ENCODE data around the gene DMD. TPM values are rescaled to one million over a fixed set of nuclear protein-coding genes. Genes with fewer than 3 reads are reported as not detected.

Gene DMD
- total RNA-seq, 2 donors from 2014 or later, result 19.6 to 24.9 TPM

DNA sequence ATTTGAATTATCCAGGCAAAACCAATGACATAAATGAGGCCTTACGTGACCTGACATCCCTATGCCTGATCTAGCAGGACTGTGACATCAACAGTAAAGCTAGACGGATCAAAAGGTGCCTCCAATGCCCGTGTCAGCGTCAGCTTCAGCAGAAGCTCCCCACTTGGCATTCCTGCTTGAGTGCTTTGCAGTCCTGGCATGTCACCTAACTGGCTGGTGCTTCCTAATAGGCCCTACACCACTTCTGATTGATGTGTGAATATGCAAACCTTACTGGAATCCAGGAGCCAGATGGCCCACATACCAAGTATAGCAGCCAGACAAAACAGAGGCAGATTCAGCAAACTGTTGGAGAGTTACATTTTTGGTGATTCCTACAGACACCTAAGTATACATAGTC is 224.2 kb downstream of the DMD start:
- peak; percentile 88 for DNase-seq

DNA sequence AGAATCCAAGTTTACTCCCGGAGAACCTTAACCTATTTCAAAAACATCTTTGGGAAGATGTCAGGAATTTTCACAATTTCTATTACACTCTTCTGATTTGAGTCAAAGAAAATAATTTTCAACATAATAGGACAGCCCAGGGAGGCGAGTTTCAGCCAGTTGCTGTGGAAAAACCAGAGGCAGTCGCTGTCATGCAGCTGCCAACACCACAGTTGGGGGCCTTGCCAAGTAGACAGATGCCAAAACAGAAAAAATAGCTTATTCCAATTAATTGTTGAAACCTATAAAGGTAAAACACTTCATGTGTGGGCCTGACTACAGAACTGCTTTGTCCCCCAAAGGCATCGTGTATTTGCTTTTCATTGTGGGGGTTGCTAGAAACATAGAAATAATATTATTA is 225.8 kb downstream of the DMD start:
- Mint-ChIP-seq H3K27me3 (ENCODE audit: insufficient read depth) (no peaks in the 10 kb centered on the region), H3K27ac (no peak overlapping the region), H3K4me1 (peaks cover 12% of the 10 kb centered on the region), H3K9me3 (no peaks in the 10 kb centered on the region), H3K4me3 (no peak overlapping the region), H3K36me3 (ENCODE audit: low read depth) (no peaks in the 10 kb centered on the region)
- H3K9me3 ChIP-seq (ENCODE audit: control insufficient read depth, low read length), result no peaks in the 10 kb centered on the region
- H3K27me3 ChIP-seq (ENCODE audit: control insufficient read depth, insufficient read depth, low read length, poor library complexity, severe bottlenecking), result no peaks in the 10 kb centered on the region
- no peaks in the 10 kb centered on the region for H3K36me3 ChIP-seq (ENCODE audit: control insufficient read depth, insufficient read depth, low read length)
- TF ChIP-seq, protein P1, sequence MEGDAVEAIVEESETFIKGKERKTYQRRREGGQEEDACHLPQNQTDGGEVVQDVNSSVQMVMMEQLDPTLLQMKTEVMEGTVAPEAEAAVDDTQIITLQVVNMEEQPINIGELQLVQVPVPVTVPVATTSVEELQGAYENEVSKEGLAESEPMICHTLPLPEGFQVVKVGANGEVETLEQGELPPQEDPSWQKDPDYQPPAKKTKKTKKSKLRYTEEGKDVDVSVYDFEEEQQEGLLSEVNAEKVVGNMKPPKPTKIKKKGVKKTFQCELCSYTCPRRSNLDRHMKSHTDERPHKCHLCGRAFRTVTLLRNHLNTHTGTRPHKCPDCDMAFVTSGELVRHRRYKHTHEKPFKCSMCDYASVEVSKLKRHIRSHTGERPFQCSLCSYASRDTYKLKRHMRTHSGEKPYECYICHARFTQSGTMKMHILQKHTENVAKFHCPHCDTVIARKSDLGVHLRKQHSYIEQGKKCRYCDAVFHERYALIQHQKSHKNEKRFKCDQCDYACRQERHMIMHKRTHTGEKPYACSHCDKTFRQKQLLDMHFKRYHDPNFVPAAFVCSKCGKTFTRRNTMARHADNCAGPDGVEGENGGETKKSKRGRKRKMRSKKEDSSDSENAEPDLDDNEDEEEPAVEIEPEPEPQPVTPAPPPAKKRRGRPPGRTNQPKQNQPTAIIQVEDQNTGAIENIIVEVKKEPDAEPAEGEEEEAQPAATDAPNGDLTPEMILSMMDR (conservative IDR thresholded peaks at IDR 0.05), result no peak
- no peak overlapping the region for H3K27ac ChIP-seq (ENCODE audit: low read depth, low read length)
- H3K4me1 ChIP-seq (ENCODE audit: control insufficient read depth, insufficient read depth, low read length), result no peaks in the 10 kb centered on the region
- H3K4me3 ChIP-seq (ENCODE audit: low read length), result no peak overlapping the region
- no peak overlapping the region for H3K9ac ChIP-seq (ENCODE audit: extremely low read depth, low read length, poor library complexity, severe bottlenecking)
- WGBS, 2 experiments (ENCODE audit: insufficient coverage in 1 of 2, insufficient read length in 1 of 2), result 89% methylated on average over 3 of the region's 4 CpGs; no CpG with 5 or more reads in 1 of the 2 experiments
- DNase-seq, result no peak

More for the DNA sequence above, 224.2 kb downstream of the DMD start:
- WGBS, 2 experiments (ENCODE audit: insufficient coverage in 1 of 2, insufficient read length in 1 of 2), result 30 to 55% methylated on average over 2 to 4 of the region's 4 CpGs
- H3K4me1 Mint-ChIP-seq, result peaks cover 16% of the 10 kb centered on the region
- no peak overlapping the region for H3K27ac ChIP-seq (ENCODE audit: low read depth, low read length)
- TF ChIP-seq, protein P1 (conservative IDR thresholded peaks at IDR 0.05), result no peak
- no peaks in the 10 kb centered on the region for H3K36me3 ChIP-seq (ENCODE audit: control insufficient read depth, insufficient read depth, low read length)
- H3K4me3 Mint-ChIP-seq, result no peak overlapping the region
- no peaks in the 10 kb centered on the region for H3K27me3 Mint-ChIP-seq (ENCODE audit: insufficient read depth)
- H3K9ac ChIP-seq (ENCODE audit: extremely low read depth, low read length, poor library complexity, severe bottlenecking), result no peak overlapping the region
- H3K9me3 Mint-ChIP-seq, result no peaks in the 10 kb centered on the region
- no peaks in the 10 kb centered on the region for H3K4me1 ChIP-seq (ENCODE audit: control insufficient read depth, insufficient read depth, low read length)
- no peaks in the 10 kb centered on the region for H3K27me3 ChIP-seq (ENCODE audit: control insufficient read depth, insufficient read depth, low read length, poor library complexity, severe bottlenecking)
- H3K4me3 ChIP-seq (ENCODE audit: low read length), result no peak overlapping the region
- no peaks in the 10 kb centered on the region for H3K9me3 ChIP-seq (ENCODE audit: control insufficient read depth, low read length)
- no peak overlapping the region for H3K27ac Mint-ChIP-seq
- H3K36me3 Mint-ChIP-seq (ENCODE audit: low read depth), result no peaks in the 10 kb centered on the region

DNA sequence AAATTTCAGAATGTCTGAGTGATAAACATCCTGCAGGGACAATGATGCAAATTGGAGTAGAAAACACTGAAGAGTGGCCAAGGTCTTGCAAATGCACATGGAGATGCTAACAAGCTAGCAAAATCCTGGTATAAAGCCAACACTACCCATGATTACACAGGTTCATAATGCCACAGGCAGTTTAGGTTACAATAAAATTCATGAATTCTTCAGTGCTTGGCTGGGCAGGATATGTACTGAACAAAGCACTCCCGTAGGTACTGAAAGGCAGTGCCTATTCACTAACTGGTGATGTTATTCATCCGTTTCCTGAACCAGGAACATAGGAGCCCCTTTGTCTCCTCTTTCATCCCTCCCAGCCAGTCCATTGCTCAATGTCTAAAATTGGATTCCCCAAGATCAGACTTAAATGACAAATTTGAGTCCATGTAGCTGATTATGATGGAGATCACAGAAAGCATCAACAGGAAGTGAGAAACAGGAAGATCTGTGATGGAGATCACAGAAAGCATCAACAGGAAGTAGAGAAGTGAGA is 244.5 kb downstream of the DMD start:
- Histone ChIP-seq H3K4me1 (ENCODE audit: control insufficient read depth, insufficient read depth, low read length) (no peaks in the 10 kb centered on the region), H3K27ac (ENCODE audit: low read depth, low read length) (no peak overlapping the region), H3K9ac (ENCODE audit: extremely low read depth, low read length, poor library complexity, severe bottlenecking) (no peak overlapping the region), H3K27me3 (ENCODE audit: control insufficient read depth, insufficient read depth, low read length, poor library complexity, severe bottlenecking) (no peaks in the 10 kb centered on the region), H3K36me3 (ENCODE audit: control insufficient read depth, insufficient read depth, low read length) (no peaks in the 10 kb centered on the region), H3K4me3 (ENCODE audit: low read length) (no peak overlapping the region), H3K9me3 (ENCODE audit: control insufficient read depth, low read length) (no peaks in the 10 kb centered on the region)
- TF ChIP-seq, protein P1 (conservative IDR thresholded peaks at IDR 0.05), result no peak
- no peak for DNase-seq
- Mint-ChIP-seq H3K36me3 (ENCODE audit: low read depth) (no peaks in the 10 kb centered on the region), H3K4me1 (no peaks in the 10 kb centered on the region), H3K9me3 (no peaks in the 10 kb centered on the region), H3K4me3 (no peak overlapping the region), H3K27ac (no peak overlapping the region), H3K27me3 (ENCODE audit: insufficient read depth) (no peaks in the 10 kb centered on the region)
- 40 to 93% methylated on average over 1 to 2 of the region's 2 CpGs for WGBS, 2 experiments (ENCODE audit: insufficient coverage in 1 of 2, insufficient read length in 1 of 2)
